Measurements from ENCODE around the gene MAGOH.

Gene MAGOH

DNA sequence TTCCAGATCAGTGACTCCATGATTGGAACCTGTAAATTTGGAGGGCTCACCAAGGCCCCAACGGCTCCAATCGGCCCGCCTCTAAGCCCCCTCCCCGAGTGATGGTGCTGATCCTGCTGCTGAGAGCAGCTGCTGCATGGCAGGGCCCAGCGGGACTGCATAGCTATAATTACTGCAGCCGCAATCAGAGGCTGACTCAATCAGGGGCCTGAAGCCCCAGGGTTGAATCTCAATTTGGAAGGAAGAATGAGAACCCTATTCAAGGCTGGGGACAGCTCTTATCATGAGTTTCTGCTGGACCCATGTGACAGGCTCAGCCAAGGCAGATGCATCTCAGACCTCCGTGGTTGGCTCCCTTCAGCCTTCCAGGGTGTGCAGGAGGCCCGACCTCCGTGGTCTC, 42.8 kb upstream of the MAGOH start:
- DNase-seq (ENCODE audit: low read depth), result no peak
- TF ChIP-seq, protein P1, sequence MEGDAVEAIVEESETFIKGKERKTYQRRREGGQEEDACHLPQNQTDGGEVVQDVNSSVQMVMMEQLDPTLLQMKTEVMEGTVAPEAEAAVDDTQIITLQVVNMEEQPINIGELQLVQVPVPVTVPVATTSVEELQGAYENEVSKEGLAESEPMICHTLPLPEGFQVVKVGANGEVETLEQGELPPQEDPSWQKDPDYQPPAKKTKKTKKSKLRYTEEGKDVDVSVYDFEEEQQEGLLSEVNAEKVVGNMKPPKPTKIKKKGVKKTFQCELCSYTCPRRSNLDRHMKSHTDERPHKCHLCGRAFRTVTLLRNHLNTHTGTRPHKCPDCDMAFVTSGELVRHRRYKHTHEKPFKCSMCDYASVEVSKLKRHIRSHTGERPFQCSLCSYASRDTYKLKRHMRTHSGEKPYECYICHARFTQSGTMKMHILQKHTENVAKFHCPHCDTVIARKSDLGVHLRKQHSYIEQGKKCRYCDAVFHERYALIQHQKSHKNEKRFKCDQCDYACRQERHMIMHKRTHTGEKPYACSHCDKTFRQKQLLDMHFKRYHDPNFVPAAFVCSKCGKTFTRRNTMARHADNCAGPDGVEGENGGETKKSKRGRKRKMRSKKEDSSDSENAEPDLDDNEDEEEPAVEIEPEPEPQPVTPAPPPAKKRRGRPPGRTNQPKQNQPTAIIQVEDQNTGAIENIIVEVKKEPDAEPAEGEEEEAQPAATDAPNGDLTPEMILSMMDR (IDR thresholded peaks at IDR 0.05; ENCODE audit: low read length, missing control alignments), result no peak
- H3K4me3 ChIP-seq (replicated peaks; ENCODE audit: low read depth, low read length), result no peak overlapping the region

DNA sequence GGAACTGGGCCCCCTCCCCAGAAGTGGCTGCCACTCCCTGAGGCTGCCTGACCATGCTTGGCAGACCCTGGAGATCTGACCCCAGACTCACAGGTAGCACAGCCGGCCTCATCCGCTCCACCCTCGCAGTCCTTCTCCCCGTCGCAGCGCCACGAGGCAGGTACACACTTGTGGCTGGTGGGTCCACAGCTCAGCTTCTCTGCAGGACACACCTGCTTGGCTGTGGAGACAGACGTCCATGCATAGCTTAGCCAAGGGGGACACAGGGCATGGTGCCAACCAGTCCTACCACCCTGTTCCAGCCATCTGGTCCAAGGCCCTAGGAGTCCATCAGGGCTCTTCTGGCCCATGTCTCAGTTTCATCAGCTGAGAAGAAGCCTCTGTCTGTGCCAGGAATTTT, 42.2 kb upstream of the MAGOH start:
- no peak overlapping the region for H3K4me3 ChIP-seq (replicated peaks; ENCODE audit: low read depth, low read length)
- TF ChIP-seq, protein P1 (IDR thresholded peaks at IDR 0.05; ENCODE audit: low read length, missing control alignments), result no peak
- no peak for DNase-seq (ENCODE audit: low read depth)

DNA sequence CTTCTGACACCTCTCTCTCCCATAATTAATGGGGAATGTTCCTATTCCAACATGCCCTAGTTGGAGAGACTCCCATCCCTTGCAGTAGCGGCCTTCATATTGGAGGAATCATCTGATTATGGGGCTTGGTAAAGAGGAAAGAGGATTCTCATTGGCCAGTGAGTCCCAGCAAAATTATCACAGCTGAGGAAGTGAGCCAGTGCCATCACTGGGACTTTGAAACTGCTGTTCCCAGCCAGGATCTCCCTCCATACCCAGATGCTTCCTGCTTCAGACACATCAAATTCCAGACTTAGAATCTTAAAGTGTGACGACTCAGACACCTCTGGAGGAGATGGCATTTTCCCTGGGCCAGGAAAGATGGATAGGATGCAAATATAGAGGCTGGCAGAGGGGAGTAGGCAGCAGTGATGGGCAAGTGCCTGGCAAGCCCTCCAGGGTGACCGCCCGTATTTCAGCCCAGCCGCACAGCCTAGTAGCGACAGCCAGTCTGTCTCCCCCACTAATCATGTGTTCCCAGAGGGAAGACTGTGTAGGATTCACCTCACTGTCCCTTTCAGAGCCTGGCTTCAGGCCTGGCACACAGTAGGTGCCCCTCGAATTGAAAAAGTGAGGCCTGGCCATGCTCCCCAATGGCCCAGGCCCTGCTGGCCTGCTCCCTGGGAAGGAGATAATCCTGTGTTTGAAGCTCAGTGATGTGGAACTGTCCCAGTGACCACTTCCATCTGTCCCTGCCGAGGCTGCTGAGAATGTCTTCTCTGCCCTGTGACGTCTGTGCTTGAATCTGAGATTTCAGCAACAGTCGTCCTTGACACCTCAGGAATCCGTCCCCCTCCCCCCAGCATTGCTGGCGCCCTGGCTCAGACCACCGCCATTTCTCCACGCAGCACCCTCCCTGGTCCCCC, 41.2 kb upstream of the MAGOH start:
- DNase-seq (ENCODE audit: low read depth), result no peak
- H3K4me3 ChIP-seq (replicated peaks; ENCODE audit: low read depth, low read length), result no peak overlapping the region
- TF ChIP-seq, protein P1 (IDR thresholded peaks at IDR 0.05; ENCODE audit: low read length, missing control alignments), result no peak

GRCh38 chr1:53278298-53278725, 40.0 kb upstream of the MAGOH start:
- no peak overlapping the region for H3K4me3 ChIP-seq (replicated peaks; ENCODE audit: low read depth, low read length)
- TF ChIP-seq, protein P1 (IDR thresholded peaks at IDR 0.05; ENCODE audit: low read length, missing control alignments), result peak; percentile 84
- DNase-seq (ENCODE audit: low read depth), result peak; percentile 32

GRCh38 chr1:53277326-53277725, 39.0 kb upstream of the MAGOH start:
- H3K4me3 ChIP-seq (replicated peaks; ENCODE audit: low read depth, low read length), result no peak overlapping the region
- DNase-seq (ENCODE audit: low read depth), result no peak
- TF ChIP-seq, protein P1 (IDR thresholded peaks at IDR 0.05; ENCODE audit: low read length, missing control alignments), result no peak

- no peak overlapping the region for H3K4me3 ChIP-seq (replicated peaks; ENCODE audit: low read depth, low read length)
- no peak for DNase-seq (ENCODE audit: low read depth)
- TF ChIP-seq, protein P1 (IDR thresholded peaks at IDR 0.05; ENCODE audit: low read length, missing control alignments), result no peak
Measured at GRCh38 chr1:53276902-53277281, 38.6 kb upstream of the MAGOH start.
